ENCODE measurements around the gene SLC17A9.

SLC17A9 gene

DNA sequence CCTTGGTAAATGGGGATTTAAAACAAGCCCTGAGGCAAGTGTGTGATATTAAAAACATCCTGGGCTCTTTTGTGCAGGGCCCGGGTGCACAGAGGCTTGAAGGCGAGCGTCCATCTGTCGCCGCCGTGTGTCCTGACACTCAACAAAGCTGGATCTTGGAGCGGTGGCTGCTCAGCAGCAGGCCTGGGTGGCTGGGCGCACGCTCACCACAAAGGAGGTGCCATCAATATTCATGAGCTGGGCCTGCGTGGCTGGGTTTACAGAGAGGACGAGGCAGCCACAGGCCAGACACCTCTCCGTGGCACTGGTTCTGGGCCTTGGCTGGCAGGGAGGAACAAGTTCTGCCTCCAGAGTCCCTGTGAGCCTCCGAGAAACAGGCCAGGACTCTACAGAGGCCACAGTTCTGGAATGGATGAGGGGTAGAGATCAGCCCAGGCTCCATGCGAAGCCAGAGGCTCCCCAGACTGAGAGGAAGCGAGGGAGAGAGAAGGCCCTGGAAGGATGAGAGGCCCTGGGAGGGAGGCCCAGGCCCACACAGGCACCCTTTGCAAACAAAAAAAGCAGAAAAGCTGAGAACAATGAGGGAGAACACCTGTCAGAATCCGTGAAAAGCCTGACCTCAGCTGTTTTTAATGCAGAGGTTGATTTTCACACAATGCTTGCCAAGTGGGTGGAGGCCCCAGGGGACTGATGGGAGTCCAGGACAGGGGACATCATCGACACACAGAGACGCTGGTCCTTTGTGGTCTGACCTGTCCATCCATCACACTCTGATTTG lies 32.3 kb downstream of the SLC17A9 start:
- Histone ChIP-seq H3K9ac (ENCODE audit: low read length) (no peak overlapping the region), H3K4me1 (ENCODE audit: control insufficient read depth, insufficient read depth, low read length) (no peaks in the 10 kb centered on the region), H3K4me3 (ENCODE audit: low read length) (no peak overlapping the region), H3K9me3 (ENCODE audit: control insufficient read depth, low read length) (no peaks in the 10 kb centered on the region), H3K27me3 (replicated peaks; ENCODE audit: control insufficient read depth, insufficient read depth, low read length) (peaks cover 71% of the 10 kb centered on the region), H3K36me3 (ENCODE audit: control insufficient read depth, insufficient read depth, low read length, severe bottlenecking) (no peaks in the 10 kb centered on the region)
- no peak for DNase-seq (ENCODE audit: low read depth)

DNA sequence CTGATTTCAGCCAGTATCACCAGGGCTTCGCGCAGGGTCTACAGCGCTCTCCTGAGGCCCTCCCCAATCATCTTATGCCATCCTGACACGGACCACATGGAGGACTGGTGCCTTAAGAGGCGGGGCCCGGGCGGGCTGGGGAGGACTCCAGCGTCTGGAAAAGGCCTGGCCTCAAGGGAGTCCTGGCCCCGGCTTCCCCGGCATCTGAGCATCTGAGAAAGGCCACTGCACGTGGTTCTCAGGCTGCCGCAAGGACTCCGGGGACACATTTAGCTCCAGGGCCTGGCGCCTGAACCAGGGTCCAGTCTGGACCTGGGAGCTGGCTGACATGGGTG lies 32.9 kb downstream of the SLC17A9 start:
- Histone ChIP-seq H3K27me3 (replicated peaks; ENCODE audit: control insufficient read depth, insufficient read depth, low read length) (peaks cover 68% of the 10 kb centered on the region), H3K4me3 (ENCODE audit: low read length) (no peak overlapping the region), H3K4me1 (ENCODE audit: control insufficient read depth, insufficient read depth, low read length) (no peaks in the 10 kb centered on the region), H3K9me3 (ENCODE audit: control insufficient read depth, low read length) (no peaks in the 10 kb centered on the region), H3K36me3 (ENCODE audit: control insufficient read depth, insufficient read depth, low read length, severe bottlenecking) (no peaks in the 10 kb centered on the region), H3K9ac (ENCODE audit: low read length) (no peak overlapping the region)
- no peak for DNase-seq (ENCODE audit: low read depth)

DNA sequence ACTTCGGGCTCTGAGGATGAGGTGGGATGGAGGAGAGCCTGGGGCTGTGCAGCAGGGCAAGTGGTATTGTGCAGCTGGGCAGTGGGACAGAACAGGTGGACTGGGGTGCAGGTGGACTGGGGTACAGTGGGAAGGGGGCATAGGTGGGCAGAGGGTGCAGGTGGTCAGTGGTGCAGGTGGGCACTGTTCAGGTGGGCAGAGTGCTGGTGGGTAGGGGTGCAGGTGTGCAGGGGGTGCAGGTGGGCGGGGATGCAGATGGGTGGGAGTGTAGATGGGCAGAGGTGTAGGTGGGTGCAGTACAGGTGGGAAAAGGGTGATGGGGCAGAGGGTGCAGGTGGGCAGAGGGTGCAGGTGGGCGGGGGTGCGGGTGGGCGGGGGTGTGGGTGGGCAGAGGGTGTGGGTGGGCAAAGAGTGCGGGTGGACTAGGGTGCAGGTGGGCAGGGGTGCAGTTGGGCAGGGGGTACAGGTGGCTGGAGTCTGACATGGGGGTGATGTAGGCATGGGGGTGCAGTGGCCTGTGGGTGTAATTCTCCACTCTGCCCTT lies 33.8 kb downstream of the SLC17A9 start:
- Histone ChIP-seq H3K27me3 (replicated peaks; ENCODE audit: control insufficient read depth, insufficient read depth, low read length) (peaks cover 72% of the 10 kb centered on the region), H3K4me1 (ENCODE audit: control insufficient read depth, insufficient read depth, low read length) (no peaks in the 10 kb centered on the region), H3K36me3 (ENCODE audit: control insufficient read depth, insufficient read depth, low read length, severe bottlenecking) (no peaks in the 10 kb centered on the region), H3K9ac (ENCODE audit: low read length) (no peak overlapping the region), H3K4me3 (ENCODE audit: low read length) (no peak overlapping the region), H3K9me3 (ENCODE audit: control insufficient read depth, low read length) (no peaks in the 10 kb centered on the region)
- no peak for DNase-seq (ENCODE audit: low read depth)

GRCh38 chr20:62987114-62987513 lies 34.6 kb downstream of the SLC17A9 start:
- H3K4me1 ChIP-seq (ENCODE audit: control insufficient read depth, insufficient read depth, low read length) = no peaks in the 10 kb centered on the region

GRCh38 chr20:62989201-62989601 lies 36.7 kb downstream of the SLC17A9 start:
- no peaks in the 10 kb centered on the region for H3K36me3 ChIP-seq (ENCODE audit: control insufficient read depth, insufficient read depth, low read length, severe bottlenecking)
- no peaks in the 10 kb centered on the region for H3K4me1 ChIP-seq (ENCODE audit: control insufficient read depth, insufficient read depth, low read length)
- H3K9ac ChIP-seq (ENCODE audit: low read length) = no peak overlapping the region
- H3K4me3 ChIP-seq (ENCODE audit: low read length) = no peak overlapping the region
- no peaks in the 10 kb centered on the region for H3K9me3 ChIP-seq (ENCODE audit: control insufficient read depth, low read length)
- DNase-seq (ENCODE audit: low read depth) = no peak
- H3K27me3 ChIP-seq (replicated peaks; ENCODE audit: control insufficient read depth, insufficient read depth, low read length) = peaks cover 72% of the 10 kb centered on the region

More at GRCh38 chr20:62987114-62987513, 34.6 kb downstream of the SLC17A9 start:
- Histone ChIP-seq H3K9ac (ENCODE audit: low read length) (no peak overlapping the region), H3K27me3 (replicated peaks; ENCODE audit: control insufficient read depth, insufficient read depth, low read length) (peaks cover 71% of the 10 kb centered on the region), H3K4me3 (ENCODE audit: low read length) (no peak overlapping the region), H3K9me3 (ENCODE audit: control insufficient read depth, low read length) (no peaks in the 10 kb centered on the region), H3K36me3 (ENCODE audit: control insufficient read depth, insufficient read depth, low read length, severe bottlenecking) (no peaks in the 10 kb centered on the region)
- no peak for DNase-seq (ENCODE audit: low read depth)

GRCh38 chr20:62990306-62990825 lies 37.9 kb downstream of the SLC17A9 start:
- peaks cover 72% of the 10 kb centered on the region for H3K27me3 ChIP-seq (replicated peaks; ENCODE audit: control insufficient read depth, insufficient read depth, low read length)
- no peaks in the 10 kb centered on the region for H3K36me3 ChIP-seq (ENCODE audit: control insufficient read depth, insufficient read depth, low read length, severe bottlenecking)
- no peak for DNase-seq (ENCODE audit: low read depth)
- no peak overlapping the region for H3K9ac ChIP-seq (ENCODE audit: low read length)
- H3K4me3 ChIP-seq (ENCODE audit: low read length) = no peak overlapping the region
- H3K4me1 ChIP-seq (ENCODE audit: control insufficient read depth, insufficient read depth, low read length) = no peaks in the 10 kb centered on the region
- no peaks in the 10 kb centered on the region for H3K9me3 ChIP-seq (ENCODE audit: control insufficient read depth, low read length)

- Histone ChIP-seq H3K27me3 (replicated peaks; ENCODE audit: control insufficient read depth, insufficient read depth, low read length) (peaks cover 73% of the 10 kb centered on the region), H3K36me3 (ENCODE audit: control insufficient read depth, insufficient read depth, low read length, severe bottlenecking) (no peaks in the 10 kb centered on the region), H3K9me3 (ENCODE audit: control insufficient read depth, low read length) (no peaks in the 10 kb centered on the region), H3K4me1 (ENCODE audit: control insufficient read depth, insufficient read depth, low read length) (no peaks in the 10 kb centered on the region), H3K4me3 (ENCODE audit: low read length) (no peak overlapping the region), H3K9ac (ENCODE audit: low read length) (no peak overlapping the region)
- no peak for DNase-seq (ENCODE audit: low read depth)
Observed at GRCh38 chr20:62991196-62991807, 38.8 kb downstream of the SLC17A9 start.

DNA sequence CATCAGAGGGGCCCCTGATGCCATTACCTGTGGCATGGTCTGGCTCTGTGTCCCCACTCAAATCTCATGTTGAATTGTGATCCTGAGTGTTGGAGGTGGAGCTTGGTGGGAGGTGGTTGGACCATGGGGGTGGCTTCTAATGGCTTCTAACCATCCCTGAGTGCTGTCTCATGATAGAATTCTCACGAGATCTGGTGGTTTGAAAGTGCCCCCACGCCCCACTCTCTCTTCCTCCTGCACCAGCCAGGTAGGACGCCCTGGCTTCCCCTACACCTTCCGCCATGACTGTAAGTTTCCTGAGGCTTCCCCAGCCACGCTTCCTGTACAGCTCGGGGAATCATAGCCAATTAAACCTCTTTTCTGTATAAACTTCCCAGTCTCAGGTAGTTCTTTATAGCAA lies 39.4 kb downstream of the SLC17A9 start:
- no peaks in the 10 kb centered on the region for H3K36me3 ChIP-seq (ENCODE audit: control insufficient read depth, insufficient read depth, low read length, severe bottlenecking)
- no peak overlapping the region for H3K4me3 ChIP-seq (ENCODE audit: low read length)
- no peaks in the 10 kb centered on the region for H3K4me1 ChIP-seq (ENCODE audit: control insufficient read depth, insufficient read depth, low read length)
- DNase-seq (ENCODE audit: low read depth) = no peak
- H3K9ac ChIP-seq (ENCODE audit: low read length) = no peak overlapping the region
- H3K9me3 ChIP-seq (ENCODE audit: control insufficient read depth, low read length) = no peaks in the 10 kb centered on the region
- H3K27me3 ChIP-seq (replicated peaks; ENCODE audit: control insufficient read depth, insufficient read depth, low read length) = peaks cover 74% of the 10 kb centered on the region

- H3K36me3 ChIP-seq (ENCODE audit: control insufficient read depth, insufficient read depth, low read length, severe bottlenecking) = no peaks in the 10 kb centered on the region
- no peak overlapping the region for H3K9ac ChIP-seq (ENCODE audit: low read length)
- no peaks in the 10 kb centered on the region for H3K4me1 ChIP-seq (ENCODE audit: control insufficient read depth, insufficient read depth, low read length)
- H3K4me3 ChIP-seq (ENCODE audit: low read length) = no peak overlapping the region
- no peak for DNase-seq (ENCODE audit: low read depth)
- peaks cover 82% of the 10 kb centered on the region for H3K27me3 ChIP-seq (replicated peaks; ENCODE audit: control insufficient read depth, insufficient read depth, low read length)
- H3K9me3 ChIP-seq (ENCODE audit: control insufficient read depth, low read length) = no peaks in the 10 kb centered on the region
Observed at GRCh38 chr20:62993856-62994494, 41.5 kb downstream of the SLC17A9 start.

- no peaks in the 10 kb centered on the region for H3K36me3 ChIP-seq (ENCODE audit: control insufficient read depth, insufficient read depth, low read length, severe bottlenecking)
- no peaks in the 10 kb centered on the region for H3K4me1 ChIP-seq (ENCODE audit: control insufficient read depth, insufficient read depth, low read length)
- no peak overlapping the region for H3K9ac ChIP-seq (ENCODE audit: low read length)
- peaks cover 8% of the 10 kb centered on the region for H3K9me3 ChIP-seq (ENCODE audit: control insufficient read depth, low read length)
- no peak for DNase-seq (ENCODE audit: low read depth)
- H3K27me3 ChIP-seq (replicated peaks; ENCODE audit: control insufficient read depth, insufficient read depth, low read length) = peaks cover 85% of the 10 kb centered on the region
- no peak overlapping the region for H3K4me3 ChIP-seq (ENCODE audit: low read length)
Observed at GRCh38 chr20:62994869-62995281, 42.4 kb downstream of the SLC17A9 start.

DNA sequence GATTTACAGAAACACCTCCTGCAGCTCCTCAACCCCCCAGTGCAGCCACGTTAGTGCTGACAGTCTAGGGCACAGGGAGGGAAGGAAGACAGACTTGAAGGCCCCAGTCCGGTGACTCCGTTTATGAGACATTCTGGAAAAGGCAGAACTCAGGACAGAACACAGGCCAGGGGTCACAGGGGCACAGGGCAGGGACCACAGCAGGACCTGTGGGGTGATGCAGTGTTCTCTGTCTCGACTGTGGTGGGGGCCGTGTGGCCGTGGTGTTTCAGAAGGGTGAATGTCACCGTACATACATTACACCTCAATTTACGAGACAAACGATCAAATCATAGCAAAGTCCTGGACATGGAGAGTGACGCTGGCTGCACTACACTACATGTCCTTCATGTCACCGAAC lies 43.0 kb downstream of the SLC17A9 start:
- Histone ChIP-seq H3K27me3 (replicated peaks; ENCODE audit: control insufficient read depth, insufficient read depth, low read length) (peaks cover 87% of the 10 kb centered on the region), H3K4me1 (ENCODE audit: control insufficient read depth, insufficient read depth, low read length) (no peaks in the 10 kb centered on the region), H3K9ac (ENCODE audit: low read length) (no peak overlapping the region), H3K4me3 (ENCODE audit: low read length) (no peak overlapping the region), H3K9me3 (ENCODE audit: control insufficient read depth, low read length) (peaks cover 8% of the 10 kb centered on the region), H3K36me3 (ENCODE audit: control insufficient read depth, insufficient read depth, low read length, severe bottlenecking) (no peaks in the 10 kb centered on the region)
- no peak for DNase-seq (ENCODE audit: low read depth)
